ENCODE measurements around the gene SND1.

SND1 gene

GRCh38 chr7:127924874-127925273 lies 272.9 kb downstream of the SND1 start (continued):
- TF ChIP-seq ZNF2 (tag by site-specific recombination; IDR thresholded peaks at IDR 0.05) (no peak), ZNF404 (tag by site-specific recombination; IDR thresholded peaks at IDR 0.05) (no peak), ZNF621 (tag by site-specific recombination; IDR thresholded peaks at IDR 0.05) (no peak)

DNA sequence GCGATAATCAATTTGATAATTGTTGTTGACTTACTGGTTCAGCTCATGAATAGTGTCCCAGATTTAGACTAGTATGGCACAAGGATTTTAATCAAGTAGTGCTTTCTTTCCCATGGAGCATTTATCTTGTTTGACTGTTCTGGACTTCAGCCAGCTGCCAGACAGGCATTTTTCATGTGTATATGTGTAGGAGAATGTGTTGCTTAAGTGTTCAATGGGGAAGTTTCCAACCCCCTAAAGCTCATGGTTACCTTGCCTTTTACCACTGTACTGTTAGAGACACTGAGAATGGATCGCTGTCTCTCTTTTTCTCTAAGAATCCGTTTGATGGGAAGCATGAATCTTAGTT lies 275.3 kb downstream of the SND1 start:
- no peak for TF ChIP-seq ZNF791 (tag by site-specific recombination; IDR thresholded peaks at IDR 0.05)
- TF ChIP-seq ZNF629 (tag by site-specific recombination; IDR thresholded peaks at IDR 0.05): no peak
- TF ChIP-seq IKZF3 (tag by site-specific recombination; IDR thresholded peaks at IDR 0.05): no peak
- no peak for TF ChIP-seq REPIN1 (tag by site-specific recombination; IDR thresholded peaks at IDR 0.05; ENCODE audit: low read depth)
- TF ChIP-seq ZNF214 (tag by site-specific recombination; IDR thresholded peaks at IDR 0.05; ENCODE audit: borderline replicate concordance): no peak
- ChIA-PET CTCF (interaction anchor here (0.6 to 1.0 kb wide), 2 partner anchors 281 to 455 kb away, joined by 4 to 6 read pairs; no protein-coding TSS in a partner anchor), POLR2A (no interaction called here)
- H3K27ac ChIP-seq (ENCODE audit: extremely low read depth, low read depth, low read length): no peak overlapping the region
- peaks cover 2% of the 10 kb centered on the region; the same call in 1 of the 2 replicates for H3K4me1 ChIP-seq (ENCODE audit: control insufficient read depth, insufficient read depth, low read length)
- peaks cover 0 to 14% of the 10 kb centered on the region in 2 experiments; a peak in 1 of 3 replicates for H3K36me3 ChIP-seq (ENCODE audit: control insufficient read depth in 2 of 2, insufficient read depth in 1 of 2, low read length in 2 of 2)
- no peak overlapping the region for H3K4me3 ChIP-seq (ENCODE audit: low read depth, low read length)
- H3K9me3 ChIP-seq (ENCODE audit: control insufficient read depth, insufficient read depth, low read depth, low read length): no peaks in the 10 kb centered on the region

GRCh38 chr7:127928222-127928621 lies 276.2 kb downstream of the SND1 start:
- CTCF ChIA-PET: interaction anchor here (1.1 kb wide), 1 partner anchor 136 kb away, joined by 3 read pairs; no protein-coding TSS in a partner anchor
- Histone ChIP-seq H3K9me3 (ENCODE audit: control insufficient read depth, insufficient read depth, low read depth, low read length) (no peaks in the 10 kb centered on the region), H3K27ac (ENCODE audit: extremely low read depth, low read depth, low read length) (no peak overlapping the region), H3K4me1 (ENCODE audit: control insufficient read depth, insufficient read depth, low read length) (peaks cover 2% of the 10 kb centered on the region; the same call in 1 of the 2 replicates), H3K36me3 (ENCODE audit: control insufficient read depth in 2 of 2, insufficient read depth in 1 of 2, low read length in 2 of 2) (peaks cover 0 to 14% of the 10 kb centered on the region in 2 experiments; a peak in 1 of 3 replicates), H3K4me3 (ENCODE audit: low read depth, low read length) (no peak overlapping the region)
- POLR2A ChIA-PET: no interaction called here
- TF ChIP-seq ZBTB49 (tag by site-specific recombination; IDR thresholded peaks at IDR 0.05; ENCODE audit: low read depth) (no peak), ZNF148 (tag by site-specific recombination; IDR thresholded peaks at IDR 0.05; ENCODE audit: borderline replicate concordance) (no peak), GLIS2 (tag by site-specific recombination; IDR thresholded peaks at IDR 0.05) (no peak), ZNF777 (tag by site-specific recombination; IDR thresholded peaks at IDR 0.05; ENCODE audit: borderline replicate concordance) (no peak), ZNF785 (tag by site-specific recombination; IDR thresholded peaks at IDR 0.05) (no peak), HOXD13 (CRISPR knock-in tag; IDR thresholded peaks at IDR 0.05; ENCODE audit: borderline replicate concordance) (no peak), ZNF596 (tag by site-specific recombination; IDR thresholded peaks at IDR 0.05) (no peak), ZFP41 (tag by site-specific recombination; IDR thresholded peaks at IDR 0.05; ENCODE audit: borderline replicate concordance) (no peak), TRIM28 (IDR thresholded peaks at IDR 0.05; ENCODE audit: borderline replicate concordance, low read length) (no peak), ZNF837 (tag by site-specific recombination; IDR thresholded peaks at IDR 0.05) (no peak), YY1 (tag by site-specific recombination; IDR thresholded peaks at IDR 0.05) (no peak)
- TF ChIP-seq, protein P1, sequence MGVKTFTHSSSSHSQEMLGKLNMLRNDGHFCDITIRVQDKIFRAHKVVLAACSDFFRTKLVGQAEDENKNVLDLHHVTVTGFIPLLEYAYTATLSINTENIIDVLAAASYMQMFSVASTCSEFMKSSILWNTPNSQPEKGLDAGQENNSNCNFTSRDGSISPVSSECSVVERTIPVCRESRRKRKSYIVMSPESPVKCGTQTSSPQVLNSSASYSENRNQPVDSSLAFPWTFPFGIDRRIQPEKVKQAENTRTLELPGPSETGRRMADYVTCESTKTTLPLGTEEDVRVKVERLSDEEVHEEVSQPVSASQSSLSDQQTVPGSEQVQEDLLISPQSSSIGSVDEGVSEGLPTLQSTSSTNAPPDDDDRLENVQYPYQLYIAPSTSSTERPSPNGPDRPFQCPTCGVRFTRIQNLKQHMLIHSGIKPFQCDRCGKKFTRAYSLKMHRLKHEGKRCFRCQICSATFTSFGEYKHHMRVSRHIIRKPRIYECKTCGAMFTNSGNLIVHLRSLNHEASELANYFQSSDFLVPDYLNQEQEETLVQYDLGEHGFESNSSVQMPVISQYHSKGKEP (tag by site-specific recombination; IDR thresholded peaks at IDR 0.05): no peak
- TF ChIP-seq, protein P2, sequence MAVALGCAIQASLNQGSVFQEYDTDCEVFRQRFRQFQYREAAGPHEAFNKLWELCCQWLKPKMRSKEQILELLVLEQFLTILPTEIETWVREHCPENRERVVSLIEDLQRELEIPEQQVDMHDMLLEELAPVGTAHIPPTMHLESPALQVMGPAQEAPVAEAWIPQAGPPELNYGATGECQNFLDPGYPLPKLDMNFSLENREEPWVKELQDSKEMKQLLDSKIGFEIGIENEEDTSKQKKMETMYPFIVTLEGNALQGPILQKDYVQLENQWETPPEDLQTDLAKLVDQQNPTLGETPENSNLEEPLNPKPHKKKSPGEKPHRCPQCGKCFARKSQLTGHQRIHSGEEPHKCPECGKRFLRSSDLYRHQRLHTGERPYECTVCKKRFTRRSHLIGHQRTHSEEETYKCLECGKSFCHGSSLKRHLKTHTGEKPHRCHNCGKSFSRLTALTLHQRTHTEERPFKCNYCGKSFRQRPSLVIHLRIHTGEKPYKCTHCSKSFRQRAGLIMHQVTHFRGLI (tag by site-specific recombination; IDR thresholded peaks at IDR 0.05): no peak
- TF ChIP-seq, protein P3, sequence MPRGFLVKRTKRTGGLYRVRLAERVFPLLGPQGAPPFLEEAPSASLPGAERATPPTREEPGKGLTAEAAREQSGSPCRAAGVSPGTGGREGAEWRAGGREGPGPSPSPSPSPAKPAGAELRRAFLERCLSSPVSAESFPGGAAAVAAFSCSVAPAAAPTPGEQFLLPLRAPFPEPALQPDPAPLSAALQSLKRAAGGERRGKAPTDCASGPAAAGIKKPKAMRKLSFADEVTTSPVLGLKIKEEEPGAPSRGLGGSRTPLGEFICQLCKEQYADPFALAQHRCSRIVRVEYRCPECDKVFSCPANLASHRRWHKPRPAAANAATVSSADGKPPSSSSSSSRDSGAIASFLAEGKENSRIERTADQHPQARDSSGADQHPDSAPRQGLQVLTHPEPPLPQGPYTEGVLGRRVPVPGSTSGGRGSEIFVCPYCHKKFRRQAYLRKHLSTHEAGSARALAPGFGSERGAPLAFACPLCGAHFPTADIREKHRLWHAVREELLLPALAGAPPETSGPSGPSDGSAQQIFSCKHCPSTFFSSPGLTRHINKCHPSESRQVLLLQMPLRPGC (tag by site-specific recombination; IDR thresholded peaks at IDR 0.05): no peak
